Osteocyte (in vitro differentiated cells): ENCODE data around the gene ALOX15B. TPM values are rescaled to one million over a fixed set of nuclear protein-coding genes. Genes with fewer than 3 reads are reported as not detected.

Experiments used
- DNase-seq: peaks from one replicate; pipeline ENCODE4 v3.0.0; 2021; ENCODE audit warnings: mixed read lengths; ENCODE audit not compliant: unreplicated experiment; ENCODE audit errors: extremely low spot score
- H3K27ac Mint-ChIP-seq: one replicate; pipeline ENCODE4 v1.8.0; 2021; ENCODE audit warnings: mild to moderate bottlenecking, mixed read lengths; ENCODE audit not compliant: unreplicated experiment
- H3K27me3 Mint-ChIP-seq: one replicate; pipeline ENCODE4 v1.8.0; 2021; ENCODE audit warnings: mixed read lengths; ENCODE audit not compliant: unreplicated experiment
- H3K36me3 Mint-ChIP-seq: one replicate; pipeline ENCODE4 v1.8.0; 2021; ENCODE audit warnings: mixed read lengths; ENCODE audit not compliant: unreplicated experiment
- H3K4me1 Mint-ChIP-seq: one replicate; pipeline ENCODE4 v1.8.0; 2021; ENCODE audit warnings: mixed read lengths; ENCODE audit not compliant: unreplicated experiment
- H3K4me3 Mint-ChIP-seq: one replicate; pipeline ENCODE4 v1.8.0; 2021; ENCODE audit warnings: mild to moderate bottlenecking, moderate library complexity, mixed read lengths; ENCODE audit not compliant: unreplicated experiment
- H3K9me3 Mint-ChIP-seq: one replicate; pipeline ENCODE4 v1.8.0; 2021; ENCODE audit warnings: mixed read lengths; ENCODE audit not compliant: unreplicated experiment
- CTCF ChIP-seq: fragments of 200-600 bp; sonication (generic); IDR thresholded peaks from 2 replicates; pipeline ENCODE4 v1.5.0; 2021; ENCODE audit warnings: antibody characterized with exemption, mild to moderate bottlenecking, moderate library complexity
- total RNA-seq: library from RNA; stranded (reverse); gene quantifications from 2 replicates; pipeline ENCODE4 v1.2.1, GENCODE V29; 2021

ALOX15B gene
- total RNA-seq, 1 donor from 2014 or later = not detected

DNA sequence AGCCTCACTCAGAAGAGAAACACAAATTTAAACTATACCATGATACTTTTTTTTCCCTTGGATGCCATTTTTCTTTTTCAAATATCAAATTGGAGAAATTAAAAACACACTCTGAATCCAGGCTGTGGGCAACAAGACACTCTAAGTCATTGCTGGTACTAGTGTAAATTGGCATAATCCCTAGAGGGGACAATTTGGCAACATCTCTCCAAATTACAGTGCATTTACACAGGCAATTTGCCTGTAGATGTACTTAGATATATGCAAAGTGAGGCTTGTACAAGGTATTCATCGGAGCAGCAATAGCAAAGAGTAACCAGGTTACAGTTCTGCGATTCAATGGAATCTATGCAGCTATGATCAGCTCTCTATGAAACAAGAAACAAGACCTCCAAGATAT is 43.1 kb upstream of the ALOX15B start:
- no peak for TF ChIP-seq CTCF
- no peak overlapping the region for H3K4me3 Mint-ChIP-seq
- H3K27ac Mint-ChIP-seq = no peak overlapping the region
- DNase-seq = no peak
- no peaks in the 10 kb centered on the region for H3K36me3 Mint-ChIP-seq
- H3K27me3 Mint-ChIP-seq = peaks cover 51% of the 10 kb centered on the region
- H3K4me1 Mint-ChIP-seq = no peaks in the 10 kb centered on the region
- no peaks in the 10 kb centered on the region for H3K9me3 Mint-ChIP-seq

DNA sequence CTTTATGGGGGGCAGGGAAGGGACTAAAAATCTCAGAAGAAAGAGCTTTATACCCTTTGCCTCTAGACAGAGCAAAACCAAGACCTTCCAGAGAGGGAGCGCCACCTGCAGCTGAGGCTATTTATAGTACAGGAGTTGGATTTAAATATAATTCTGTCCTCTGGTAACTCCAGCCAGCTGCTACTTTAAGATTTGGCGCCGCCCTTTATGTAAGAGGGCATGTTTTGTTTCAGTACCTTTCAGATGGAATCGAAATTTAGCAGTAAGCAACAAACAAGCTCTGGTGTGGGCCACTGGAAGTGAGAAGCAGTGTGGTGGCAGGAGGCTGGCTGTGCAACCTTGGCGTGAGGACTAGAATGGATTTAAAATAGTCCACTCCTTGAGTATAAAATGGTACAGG is 41.7 kb upstream of the ALOX15B start:
- TF ChIP-seq CTCF = peak; percentile 43
- no peaks in the 10 kb centered on the region for H3K9me3 Mint-ChIP-seq
- peaks cover 62% of the 10 kb centered on the region for H3K27me3 Mint-ChIP-seq
- no peak overlapping the region for H3K4me3 Mint-ChIP-seq
- H3K4me1 Mint-ChIP-seq = no peaks in the 10 kb centered on the region
- H3K36me3 Mint-ChIP-seq = no peaks in the 10 kb centered on the region
- no peak overlapping the region for H3K27ac Mint-ChIP-seq
- no peak for DNase-seq

GRCh38 chr17:8001976-8002720 is 36.7 kb upstream of the ALOX15B start, which contains the start of gene GUCY2D:
Gene GUCY2D, plus strand, starts transcription at chr17:8002615. Its CDS starts 433 bp downstream, at chr17:8003048.
- H3K27me3 Mint-ChIP-seq = peaks cover 42% of the 10 kb centered on the region

GRCh38 chr17:8002721-8003593 is 35.9 kb upstream of the ALOX15B start:
- H3K27ac Mint-ChIP-seq = no peak overlapping the region
- no peaks in the 10 kb centered on the region for H3K9me3 Mint-ChIP-seq
- DNase-seq = no peak
- no peak for TF ChIP-seq CTCF
- peaks cover 39% of the 10 kb centered on the region for H3K27me3 Mint-ChIP-seq
- no peaks in the 10 kb centered on the region for H3K4me1 Mint-ChIP-seq
- H3K4me3 Mint-ChIP-seq = no peak overlapping the region
- no peaks in the 10 kb centered on the region for H3K36me3 Mint-ChIP-seq

More at GRCh38 chr17:8001976-8002720, 36.7 kb upstream of the ALOX15B start, which contains the start of gene GUCY2D:
- H3K9me3 Mint-ChIP-seq = no peaks in the 10 kb centered on the region
- H3K27ac Mint-ChIP-seq = no peak within 1 kb of the TSS
- DNase-seq = no peak
- H3K36me3 Mint-ChIP-seq = no peaks in the 10 kb centered on the region
- TF ChIP-seq CTCF = no peak
- H3K4me3 Mint-ChIP-seq = no peak within 1 kb of the TSS
- H3K4me1 Mint-ChIP-seq = no peaks in the 10 kb centered on the region

DNA sequence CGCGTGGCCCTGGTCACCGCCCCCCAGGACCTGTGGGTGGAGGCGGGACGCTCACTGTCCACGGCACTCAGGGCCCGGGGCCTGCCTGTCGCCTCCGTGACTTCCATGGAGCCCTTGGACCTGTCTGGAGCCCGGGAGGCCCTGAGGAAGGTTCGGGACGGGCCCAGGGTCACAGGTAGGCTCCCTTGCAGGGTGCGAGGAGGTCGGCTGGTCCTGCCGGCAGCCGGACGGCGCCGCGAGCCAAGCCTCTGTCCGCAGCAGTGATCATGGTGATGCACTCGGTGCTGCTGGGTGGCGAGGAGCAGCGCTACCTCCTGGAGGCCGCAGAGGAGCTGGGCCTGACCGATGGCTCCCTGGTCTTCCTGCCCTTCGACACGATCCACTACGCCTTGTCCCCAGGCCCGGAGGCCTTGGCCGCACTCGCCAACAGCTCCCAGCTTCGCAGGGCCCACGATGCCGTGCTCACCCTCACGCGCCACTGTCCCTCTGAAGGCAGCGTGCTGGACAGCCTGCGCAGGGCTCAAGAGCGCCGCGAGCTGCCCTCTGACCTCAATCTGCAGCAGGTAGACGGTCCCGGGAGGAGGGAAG is 35.2 kb upstream of the ALOX15B start:
- DNase-seq = no peak
- H3K36me3 Mint-ChIP-seq = no peaks in the 10 kb centered on the region
- H3K4me3 Mint-ChIP-seq = no peak overlapping the region
- H3K27me3 Mint-ChIP-seq = peaks cover 38% of the 10 kb centered on the region
- H3K9me3 Mint-ChIP-seq = no peaks in the 10 kb centered on the region
- no peaks in the 10 kb centered on the region for H3K4me1 Mint-ChIP-seq
- no peak overlapping the region for H3K27ac Mint-ChIP-seq
- no peak for TF ChIP-seq CTCF
